Measurements from ENCODE around the gene PTGFR. TPM values are rescaled to one million over a fixed set of nuclear protein-coding genes. Genes with fewer than 3 reads are reported as not detected.

Gene PTGFR
- total RNA-seq, 4 donors from 2014 or later: 10.8 to 61.4 (median 29.8) TPM

- no peaks in the 10 kb centered on the region for H3K36me3 ChIP-seq
- 72 to 89% methylated on average over 1 of the region's 1 CpG for WGBS, 2 donors
- H3K4me1 ChIP-seq: peaks cover 0 to 7% (median 0%) of the 10 kb centered on the region in 4 donors
- no peak overlapping the region for H3K4me3 ChIP-seq
- no peaks in the 10 kb centered on the region for H3K27me3 ChIP-seq
- no peak for DNase-seq (ENCODE audit: low spot score in 2 of 2)
- H3K27ac ChIP-seq: no peak overlapping the region
- TF ChIP-seq CTCF (IDR thresholded peaks at IDR 0.05): no peak
- TF ChIP-seq EP300 (IDR thresholded peaks at IDR 0.05): no peak
- no peak for TF ChIP-seq POLR2A (IDR thresholded peaks at IDR 0.05)
- H3K9me3 ChIP-seq: peaks cover 0 to 7% (median under 1%) of the 10 kb centered on the region in 4 donors
Observed at GRCh38 chr1:78468521-78468920, 22.3 kb upstream of the PTGFR start.

GRCh38 chr1:78469576-78469975 lies 21.2 kb upstream of the PTGFR start:
- 35 to 53% methylated on average over 1 of the region's 1 CpG for WGBS, 2 donors
- Histone ChIP-seq H3K27ac (peak overlapping the region in 1 of 4 donors; percentile 1), H3K4me3 (no peak overlapping the region), H3K4me1 (peaks cover 0 to 7% (median 0%) of the 10 kb centered on the region in 4 donors), H3K36me3 (no peaks in the 10 kb centered on the region), H3K9me3 (no peaks in the 10 kb centered on the region), H3K27me3 (no peaks in the 10 kb centered on the region)
- TF ChIP-seq EP300 (IDR thresholded peaks at IDR 0.05) (no peak), CTCF (IDR thresholded peaks at IDR 0.05) (no peak), POLR2A (IDR thresholded peaks at IDR 0.05) (no peak)
- no peak for DNase-seq (ENCODE audit: low spot score in 2 of 2)

GRCh38 chr1:78471890-78472620 lies 18.7 kb upstream of the PTGFR start:
- TF ChIP-seq POLR2A (IDR thresholded peaks at IDR 0.05) (no peak), CTCF (IDR thresholded peaks at IDR 0.05) (no peak), EP300 (IDR thresholded peaks at IDR 0.05) (no peak)
- no peak for DNase-seq (ENCODE audit: low spot score in 2 of 2)
- Histone ChIP-seq H3K9me3 (no peaks in the 10 kb centered on the region), H3K36me3 (no peaks in the 10 kb centered on the region), H3K27me3 (no peaks in the 10 kb centered on the region), H3K4me1 (peaks cover 0 to 27% (median 0%) of the 10 kb centered on the region in 4 donors), H3K4me3 (no peak overlapping the region), H3K27ac (no peak overlapping the region)
- 63 to 74% methylated on average over 2 of the region's 2 CpGs for WGBS, 2 donors

- TF ChIP-seq EP300 (IDR thresholded peaks at IDR 0.05): no peak
- TF ChIP-seq CTCF (IDR thresholded peaks at IDR 0.05): no peak
- no peak for TF ChIP-seq POLR2A (IDR thresholded peaks at IDR 0.05)
- DNase-seq (ENCODE audit: low spot score in 2 of 2): no peak
- H3K27ac ChIP-seq: peak overlapping the region in 2 of 4 donors; percentile 34 to 39
- H3K4me3 ChIP-seq: no peak overlapping the region
- H3K36me3 ChIP-seq: no peaks in the 10 kb centered on the region
- H3K27me3 ChIP-seq: no peaks in the 10 kb centered on the region
- H3K9me3 ChIP-seq: no peaks in the 10 kb centered on the region
- peaks cover 0 to 27% (median 0%) of the 10 kb centered on the region in 4 donors for H3K4me1 ChIP-seq
- 74 to 82% methylated on average over 2 of the region's 2 CpGs for WGBS, 2 donors
Observed at GRCh38 chr1:78472851-78473496, 17.8 kb upstream of the PTGFR start.

GRCh38 chr1:78474092-78474491 lies 16.7 kb upstream of the PTGFR start:
- no peaks in the 10 kb centered on the region for H3K27me3 ChIP-seq
- H3K4me1 ChIP-seq: peaks cover 0 to 27% (median 0%) of the 10 kb centered on the region in 4 donors
- TF ChIP-seq EP300 (IDR thresholded peaks at IDR 0.05): no peak
- no peak for TF ChIP-seq POLR2A (IDR thresholded peaks at IDR 0.05)
- TF ChIP-seq CTCF (IDR thresholded peaks at IDR 0.05): no peak
- no peaks in the 10 kb centered on the region for H3K36me3 ChIP-seq
- peak overlapping the region in 1 of 4 donors; percentile 34 for H3K27ac ChIP-seq
- H3K4me3 ChIP-seq: no peak overlapping the region
- no peak for DNase-seq (ENCODE audit: low spot score in 2 of 2)
- H3K9me3 ChIP-seq: no peaks in the 10 kb centered on the region

Measured in tibial nerve (tissue), 4 donors.